Measurements from ENCODE around the gene TULP3. TPM values are rescaled to one million over a fixed set of nuclear protein-coding genes. Genes with fewer than 3 reads are reported as not detected.

Gene TULP3
- total and polyA plus RNA-seq, 10 of the 15 experiments (the other 5 are each of a cell fraction or from before 2014, with no cell fraction given), result 3.1 to 10.4 (median 8.1) TPM

- Histone ChIP-seq H3K9me3 (replicated peaks; ENCODE audit: control insufficient read depth, insufficient read depth, low read length) (no peaks in the 10 kb centered on the region), H3K27me3 (replicated peaks in 1 of 2; ENCODE audit: control insufficient read depth in 2 of 2, insufficient read depth in 2 of 2, low read length in 1 of 2) (no peaks in the 10 kb centered on the region), H3K36me3 (ENCODE audit: control insufficient read depth in 2 of 2, insufficient read depth in 2 of 2, low read length in 1 of 2) (no peaks in the 10 kb centered on the region; a peak in 1 of 4 replicates), H2AFZ (ENCODE audit: control insufficient read depth, low read depth, low read length) (no peak overlapping the region), H3K79me2 (ENCODE audit: control insufficient read depth, insufficient read depth, low read length) (no peaks in the 10 kb centered on the region), H3K4me3 (no peak overlapping the region), H4K20me1 (ENCODE audit: control insufficient read depth, insufficient read depth) (no peaks in the 10 kb centered on the region), H3K27ac (ENCODE audit: control insufficient read depth, insufficient read depth) (no peak overlapping the region), H3K4me2 (ENCODE audit: control insufficient read depth, insufficient read depth) (no peak overlapping the region), H3K9ac (ENCODE audit: control insufficient read depth, insufficient read depth, low read length) (no peak overlapping the region), H3K4me1 (ENCODE audit: control insufficient read depth, insufficient read depth, low read length) (no peaks in the 10 kb centered on the region)
- intact Hi-C loops (cut with micrococcal nuclease; ENCODE audit: unreplicated experiment) (loop anchor here (5.0 kb wide), 1 partner anchor 187 kb away; no protein-coding TSS in a partner anchor), in situ Hi-C loops (cut with MboI) (no loop called here)
- POLR2A ChIA-PET, result no interaction called here
- no peak for TF ChIP-seq RFX5 (IDR thresholded peaks at IDR 0.05; ENCODE audit: low read depth, low read length)
- no peak for TF ChIP-seq RELA (IDR thresholded peaks at IDR 0.05; ENCODE audit: borderline replicate concordance, partially characterized antibody)
- TF ChIP-seq ZNF217 (IDR thresholded peaks at IDR 0.05), result no peak
- no peak for TF ChIP-seq GATAD2B (conservative IDR thresholded peaks at IDR 0.05; ENCODE audit: low read depth)
- no peak for TF ChIP-seq IKZF2 (IDR thresholded peaks at IDR 0.05)
- no peak for TF ChIP-seq TCF7 (IDR thresholded peaks at IDR 0.05; ENCODE audit: borderline replicate concordance)
- TF ChIP-seq HCFC1 (IDR thresholded peaks at IDR 0.05; ENCODE audit: low read length), result no peak
- SMC1A ChIA-PET (ENCODE audit: uncharacterized antibody, unreplicated experiment), result interaction anchor here (0.8 kb wide), 1 partner anchor 106 kb away, joined by 3 read pairs; no protein-coding TSS in a partner anchor
- FAIRE-seq, result no peak
- DNase-seq (ENCODE audit: low read depth, low spot score), result no peak
- CTCF ChIA-PET, result interaction anchor here (0.6 to 1.7 kb wide), 7 partner anchors 13 to 902 kb away, joined by 3 to 8 read pairs (median 4); no protein-coding TSS in a partner anchor
- RAD21 ChIA-PET (ENCODE audit: unreplicated experiment), result interaction anchor here (1.4 kb wide), 1 partner anchor 196 kb away, joined by 3 read pairs; no protein-coding TSS in a partner anchor
- WGBS (ENCODE audit: insufficient coverage, insufficient replicate concordance, low lambda C conversion rate, missing lambda C conversion rate), result 58% methylated on average over 6 of the region's 6 CpGs
- BruUV-seq (replicated peaks), result TSS peak; percentile 33
- no peak for ATAC-seq
These were observed 45.4 kb upstream of the TULP3 start for GRCh38 chr12:2845280-2845679.

- SMC1A ChIA-PET (ENCODE audit: uncharacterized antibody, unreplicated experiment), result no interaction called here
- no peak overlapping the region for H3K4me2 ChIP-seq (ENCODE audit: control insufficient read depth, insufficient read depth)
- H4K20me1 ChIP-seq (ENCODE audit: control insufficient read depth, insufficient read depth), result no peaks in the 10 kb centered on the region
- no peaks in the 10 kb centered on the region for H3K79me2 ChIP-seq (ENCODE audit: control insufficient read depth, insufficient read depth, low read length)
- RAD21 ChIA-PET (ENCODE audit: unreplicated experiment), result no interaction called here
- H2AFZ ChIP-seq (ENCODE audit: control insufficient read depth, low read depth, low read length), result no peak overlapping the region
- no peaks in the 10 kb centered on the region for H3K4me1 ChIP-seq (ENCODE audit: control insufficient read depth, insufficient read depth, low read length)
- no peak overlapping the region for H3K9ac ChIP-seq (ENCODE audit: control insufficient read depth, insufficient read depth, low read length)
- no peaks in the 10 kb centered on the region for H3K9me3 ChIP-seq (replicated peaks; ENCODE audit: control insufficient read depth, insufficient read depth, low read length)
- CTCF ChIA-PET, result interaction anchor here (0.9 to 1.4 kb wide), 3 partner anchors 92 to 189 kb away, joined by 3 to 7 read pairs (median 3); no protein-coding TSS in a partner anchor
- 79% methylated on average over 3 of the region's 3 CpGs for WGBS (ENCODE audit: insufficient coverage, insufficient replicate concordance, low lambda C conversion rate, missing lambda C conversion rate)
- in situ Hi-C loops (cut with MboI) (no loop called here), intact Hi-C loops (cut with micrococcal nuclease; ENCODE audit: unreplicated experiment) (loop anchor here (1.0 kb wide), 1 partner anchor 189 kb away; no protein-coding TSS in a partner anchor)
- no TSS peak for BruUV-seq (replicated peaks)
- no peak for DNase-seq (ENCODE audit: low read depth, low spot score)
- H3K36me3 ChIP-seq (ENCODE audit: control insufficient read depth in 2 of 2, insufficient read depth in 2 of 2, low read length in 1 of 2), result no peaks in the 10 kb centered on the region
- no peak overlapping the region for H3K4me3 ChIP-seq
- no peak for FAIRE-seq
- no peak overlapping the region for H3K27ac ChIP-seq (ENCODE audit: control insufficient read depth, insufficient read depth)
- H3K27me3 ChIP-seq (replicated peaks in 1 of 2; ENCODE audit: control insufficient read depth in 2 of 2, insufficient read depth in 2 of 2, low read length in 1 of 2), result no peaks in the 10 kb centered on the region
- POLR2A ChIA-PET, result interaction anchor here (0.5 to 0.6 kb wide), 2 partner anchors 24 to 26 kb away, joined by 3 read pairs; no protein-coding TSS in a partner anchor
- ATAC-seq, result no peak
- TF ChIP-seq SKIL (IDR thresholded peaks at IDR 0.05; ENCODE audit: low read depth, poor library complexity, severe bottlenecking), result no peak
- no peak for TF ChIP-seq MEF2A (IDR thresholded peaks at IDR 0.05; ENCODE audit: insufficient read depth, low read depth, low read length)
- TF ChIP-seq BMI1 (IDR thresholded peaks at IDR 0.05; ENCODE audit: borderline replicate concordance), result no peak
- TF ChIP-seq PKNOX1 (IDR thresholded peaks at IDR 0.05), result no peak
- no peak for TF ChIP-seq FOXK2 (IDR thresholded peaks at IDR 0.05)
- TF ChIP-seq MTA3 (IDR thresholded peaks at IDR 0.05; ENCODE audit: borderline replicate concordance, low read length), result no peak
These were observed 38.8 kb upstream of the TULP3 start for GRCh38 chr12:2851931-2852330.
